Measurements from ENCODE around the gene MBNL2.

Gene MBNL2

DNA sequence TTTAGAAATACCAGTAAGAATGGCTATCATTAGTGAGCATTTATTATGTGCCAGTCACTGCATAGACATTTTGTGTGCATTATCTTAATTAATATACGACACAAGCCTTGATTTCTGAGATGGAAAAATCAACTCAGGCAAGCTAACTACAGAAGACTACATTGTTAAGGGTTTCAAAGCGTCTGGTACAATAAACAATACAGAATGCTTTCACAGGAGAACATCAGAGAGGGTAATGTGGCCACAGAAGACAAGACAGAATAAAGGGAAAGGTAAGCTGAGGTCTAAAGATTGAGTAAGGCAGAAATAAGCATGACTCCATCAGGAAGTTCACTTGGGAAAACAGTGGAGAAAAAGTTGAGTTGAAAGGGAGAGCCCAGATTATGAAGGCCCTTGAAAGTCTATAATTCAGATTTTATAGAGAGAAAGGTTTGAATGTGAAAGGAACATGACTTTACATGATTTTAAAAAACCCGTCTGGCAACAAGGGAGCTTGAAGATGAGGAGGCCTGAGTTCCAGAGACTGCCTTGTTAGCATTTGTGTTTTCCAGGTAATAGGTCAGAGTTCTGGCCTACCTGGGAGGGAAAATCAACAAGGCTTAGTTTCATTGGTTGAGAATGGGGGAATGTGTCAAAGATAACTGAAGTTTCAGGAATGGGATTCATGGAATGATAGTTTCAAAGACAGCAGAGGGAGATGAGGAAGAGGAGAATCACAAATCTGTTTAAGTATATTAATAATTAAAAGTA is 1.8 kb upstream of the MBNL2 start:
- H3K4me3 ChIP-seq (ENCODE audit: low read depth, low read length), result no peak overlapping the region
- TF ChIP-seq, protein P1, sequence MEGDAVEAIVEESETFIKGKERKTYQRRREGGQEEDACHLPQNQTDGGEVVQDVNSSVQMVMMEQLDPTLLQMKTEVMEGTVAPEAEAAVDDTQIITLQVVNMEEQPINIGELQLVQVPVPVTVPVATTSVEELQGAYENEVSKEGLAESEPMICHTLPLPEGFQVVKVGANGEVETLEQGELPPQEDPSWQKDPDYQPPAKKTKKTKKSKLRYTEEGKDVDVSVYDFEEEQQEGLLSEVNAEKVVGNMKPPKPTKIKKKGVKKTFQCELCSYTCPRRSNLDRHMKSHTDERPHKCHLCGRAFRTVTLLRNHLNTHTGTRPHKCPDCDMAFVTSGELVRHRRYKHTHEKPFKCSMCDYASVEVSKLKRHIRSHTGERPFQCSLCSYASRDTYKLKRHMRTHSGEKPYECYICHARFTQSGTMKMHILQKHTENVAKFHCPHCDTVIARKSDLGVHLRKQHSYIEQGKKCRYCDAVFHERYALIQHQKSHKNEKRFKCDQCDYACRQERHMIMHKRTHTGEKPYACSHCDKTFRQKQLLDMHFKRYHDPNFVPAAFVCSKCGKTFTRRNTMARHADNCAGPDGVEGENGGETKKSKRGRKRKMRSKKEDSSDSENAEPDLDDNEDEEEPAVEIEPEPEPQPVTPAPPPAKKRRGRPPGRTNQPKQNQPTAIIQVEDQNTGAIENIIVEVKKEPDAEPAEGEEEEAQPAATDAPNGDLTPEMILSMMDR (IDR thresholded peaks at IDR 0.05; ENCODE audit: low read depth, low read length), result no peak

DNA sequence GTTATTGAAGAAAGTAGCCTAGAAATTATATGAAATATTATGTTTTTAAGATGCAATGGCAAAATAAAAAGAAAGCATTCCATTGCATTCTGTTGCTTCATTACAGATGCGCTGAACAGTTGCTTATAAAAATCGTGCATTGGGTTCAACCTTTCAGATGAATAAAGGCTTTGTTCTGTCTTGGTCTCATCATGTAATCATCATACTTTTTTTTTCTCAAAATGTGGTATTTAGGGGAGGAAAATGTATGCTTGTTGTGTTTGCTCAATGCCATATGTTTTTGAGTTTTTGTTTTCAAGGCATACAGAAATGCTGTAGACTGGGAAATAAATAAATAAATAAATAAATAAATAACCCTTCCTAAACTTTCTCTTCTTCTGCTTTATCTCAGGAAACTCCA is 1.1 kb upstream of the MBNL2 start:
- H3K4me3 ChIP-seq (ENCODE audit: low read depth, low read length), result no peak overlapping the region
- TF ChIP-seq, protein P1 (IDR thresholded peaks at IDR 0.05; ENCODE audit: low read depth, low read length), result no peak

DNA sequence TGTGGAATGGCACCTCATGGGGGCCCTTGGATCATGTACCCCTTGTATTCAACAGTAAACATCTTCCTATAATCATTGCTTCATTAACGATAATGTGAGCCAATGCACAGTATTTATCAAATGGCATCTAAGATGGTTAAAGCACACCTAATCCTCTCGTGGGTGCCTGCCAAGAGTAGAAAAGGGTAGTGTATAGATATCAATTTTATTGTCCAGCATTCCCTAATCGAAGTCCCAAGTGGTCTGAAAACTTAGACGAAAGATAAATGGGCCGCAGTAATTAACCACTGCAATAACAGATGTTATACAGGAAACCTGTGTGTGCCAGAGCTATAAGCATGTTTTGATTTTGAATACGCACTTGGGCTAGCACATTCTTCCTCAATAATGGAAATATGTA is 667 bp upstream of the MBNL2 start:
- H3K4me3 ChIP-seq (ENCODE audit: low read depth, low read length), result peak overlapping the region; percentile 82
- TF ChIP-seq, protein P1 (IDR thresholded peaks at IDR 0.05; ENCODE audit: low read depth, low read length), result no peak

DNA sequence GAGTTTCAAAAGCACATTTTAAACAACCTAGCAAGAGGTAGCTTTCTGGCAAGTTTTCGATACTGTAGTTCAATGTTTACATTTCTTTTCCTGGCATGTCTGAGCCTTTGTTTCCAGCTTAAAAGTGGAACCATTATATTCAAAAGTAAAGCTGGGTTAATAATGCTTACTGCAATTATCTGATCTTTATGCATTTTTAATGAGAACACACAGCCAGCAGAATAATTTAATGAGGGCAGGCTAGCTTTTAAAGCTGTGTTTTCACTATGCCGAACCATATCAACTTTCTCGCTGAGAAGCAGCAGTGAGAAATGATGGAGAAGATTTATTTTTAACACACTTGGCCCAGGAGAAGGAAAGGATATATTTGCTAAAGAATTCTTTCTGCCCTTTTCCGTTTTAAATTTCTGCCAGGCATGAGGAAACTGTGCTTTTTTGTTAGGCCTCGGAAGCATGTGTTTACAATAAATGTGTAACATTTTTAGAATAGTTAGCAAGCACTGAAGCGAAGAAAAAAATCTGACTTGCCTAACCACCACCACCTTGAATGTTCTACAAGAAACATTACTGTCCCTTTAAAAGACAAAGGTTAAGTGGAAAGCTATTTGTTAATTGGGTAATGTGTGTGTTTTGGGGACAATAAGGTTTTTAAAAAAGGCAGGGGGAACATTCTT is 1.0 kb downstream of the MBNL2 start:
- TF ChIP-seq, protein P1 (IDR thresholded peaks at IDR 0.05; ENCODE audit: low read depth, low read length), result no peak
- H3K4me3 ChIP-seq (ENCODE audit: low read depth, low read length), result peak overlapping the region; percentile 82

DNA sequence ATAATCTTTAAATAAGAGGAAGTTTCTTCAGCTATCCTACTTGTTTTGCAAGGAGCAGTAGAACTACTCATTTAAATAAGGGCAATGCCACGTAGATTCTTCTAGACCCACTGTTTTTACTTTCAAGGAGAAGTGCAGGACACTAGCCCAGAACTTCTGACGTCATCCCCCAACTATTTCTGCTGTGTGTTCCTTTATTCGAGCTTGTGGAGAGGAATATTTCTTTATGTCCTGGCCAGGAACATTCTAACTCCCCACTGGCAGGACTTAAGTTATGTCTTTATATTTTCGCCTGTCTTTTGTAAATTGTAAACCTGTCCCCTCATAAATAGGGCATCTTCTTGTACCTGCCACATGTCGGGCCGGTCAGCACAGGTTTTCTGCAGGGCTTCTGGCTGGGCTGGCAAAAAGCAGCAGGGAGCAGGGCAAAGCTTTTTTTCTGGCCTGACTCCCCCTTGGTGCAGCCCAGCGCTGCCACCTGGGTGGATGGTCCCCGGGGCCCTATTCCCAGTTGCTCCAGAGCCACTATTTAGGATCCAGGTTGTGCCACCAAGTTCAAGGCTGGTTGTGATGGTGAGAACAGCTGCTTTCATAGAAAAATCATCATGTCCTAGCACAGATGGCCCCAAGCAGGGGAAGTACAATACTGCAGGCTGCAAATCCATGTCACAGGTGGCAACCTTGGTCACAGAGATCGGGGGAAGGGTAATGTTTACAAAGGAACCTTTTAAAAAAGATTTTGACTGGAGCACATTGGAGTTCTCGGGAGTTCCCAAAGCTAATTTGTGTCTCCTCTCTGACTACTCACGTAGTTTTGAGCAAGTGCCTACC is 1.8 kb downstream of the MBNL2 start:
- TF ChIP-seq, protein P1 (IDR thresholded peaks at IDR 0.05; ENCODE audit: low read depth, low read length), result no peak
- peak overlapping the region; percentile 82 for H3K4me3 ChIP-seq (ENCODE audit: low read depth, low read length)

DNA sequence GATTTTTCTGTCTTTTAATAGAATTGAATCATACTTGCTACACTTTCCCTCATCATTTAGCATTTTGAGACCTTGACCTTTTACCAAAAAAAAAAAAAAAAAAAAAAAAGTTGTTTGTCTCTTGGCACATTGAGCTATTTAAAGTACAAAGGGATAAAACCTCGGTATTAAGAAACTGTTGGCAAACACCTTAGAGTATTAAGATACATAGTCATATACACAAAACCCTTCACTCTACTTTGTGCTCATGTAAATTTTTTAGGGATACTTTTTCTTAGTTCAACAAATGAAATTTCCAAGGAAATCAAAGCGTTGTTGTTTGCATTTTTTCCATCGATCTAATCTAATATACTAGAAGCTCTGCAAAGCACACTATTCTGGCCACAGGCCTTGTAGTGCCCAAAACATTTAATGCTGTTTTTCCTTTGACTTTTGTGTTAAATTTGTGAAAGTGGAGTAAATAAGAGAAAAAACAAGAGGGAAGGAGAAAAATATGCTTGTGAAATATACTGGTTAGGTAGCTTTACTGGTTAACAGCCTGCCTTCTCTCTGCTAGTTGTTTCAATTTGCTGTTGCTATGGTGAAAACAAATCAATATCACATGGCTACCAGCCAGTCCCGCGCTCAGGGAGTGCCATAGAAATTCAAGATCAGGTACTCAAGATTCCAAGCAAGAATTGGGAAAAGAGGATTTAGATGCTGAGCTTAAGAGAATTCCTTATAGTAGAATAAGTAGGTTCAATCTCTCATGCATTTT is 2.6 kb downstream of the MBNL2 start:
- H3K4me3 ChIP-seq (ENCODE audit: low read depth, low read length), result peak overlapping the region; percentile 82
- TF ChIP-seq, protein P1 (IDR thresholded peaks at IDR 0.05; ENCODE audit: low read depth, low read length), result no peak
